DOHH2 (cell line): ENCODE results near the gene XPNPEP3.

Experiments
- H3F3A ChIP-seq: fragments of 200-600 bp; sonication (generic), shearing (Covaris generic); 2 replicates; pipeline ENCODE4 v1.6.0; 2016; ENCODE audit warnings: antibody characterized with exemption, mild to moderate bottlenecking; ENCODE audit not compliant: control insufficient read depth, insufficient read depth
- H3K27ac ChIP-seq: fragments of 200-600 bp; sonication (generic); 2 replicates; pipeline ENCODE4 v1.5.1; 2014; ENCODE audit warnings: low read depth, mild to moderate bottlenecking, low read length, moderate library complexity
- H3K27me3 ChIP-seq: fragments of 200-600 bp; sonication (generic); 2 replicates; pipeline ENCODE4 v1.6.1; 2014; ENCODE audit warnings: mild to moderate bottlenecking, low read length, mixed read lengths; ENCODE audit not compliant: control insufficient read depth
- H3K36me3 ChIP-seq: fragments of 200-600 bp; sonication (generic); 2 replicates; pipeline ENCODE4 v1.6.1; 2014; ENCODE audit warnings: mild to moderate bottlenecking, low read length, moderate library complexity, mixed read lengths; ENCODE audit not compliant: control insufficient read depth
- H3K4me1 ChIP-seq: fragments of 200-600 bp; sonication (generic); 2 replicates; pipeline ENCODE4 v1.6.1; 2014; ENCODE audit warnings: mild to moderate bottlenecking, low read length, mixed read lengths; ENCODE audit not compliant: control insufficient read depth
- H3K4me2 ChIP-seq: fragments of 200-600 bp; sonication (generic); 2 replicates; pipeline ENCODE4 v1.6.0; 2014; ENCODE audit warnings: mild to moderate bottlenecking, low read length, moderate library complexity
- H3K4me3 ChIP-seq: fragments of 200-600 bp; sonication (generic); 2 replicates; pipeline ENCODE4 v1.5.1; 2014; ENCODE audit warnings: mild to moderate bottlenecking, low read length, mixed read lengths
- H3K79me2 ChIP-seq: fragments of 200-600 bp; sonication (generic); 2 replicates; pipeline ENCODE4 v1.6.1; 2014; ENCODE audit warnings: mild to moderate bottlenecking, low read length, mixed read lengths; ENCODE audit not compliant: control insufficient read depth
- H3K9me2 ChIP-seq: fragments of 200-600 bp; sonication (generic); replicated peaks from 2 replicates; pipeline ENCODE4 v1.6.1; 2014; ENCODE audit warnings: mild to moderate bottlenecking, low read length, mixed read lengths; ENCODE audit not compliant: control insufficient read depth
- H3K9me3 ChIP-seq: fragments of 200-600 bp; sonication (generic); 2 replicates; pipeline ENCODE4 v1.6.1; 2014; ENCODE audit warnings: antibody characterized with exemption, low read length, mixed read lengths; ENCODE audit not compliant: control insufficient read depth, insufficient read depth
- H4K20me1 ChIP-seq: fragments of 200-600 bp; sonication (generic); 2 replicates; pipeline ENCODE4 v1.6.0; 2014; ENCODE audit warnings: low read depth, mild to moderate bottlenecking, antibody characterized with exemption, low read length, moderate library complexity; ENCODE audit not compliant: control insufficient read depth, insufficient read depth
- EZH2phosphoT487 ChIP-seq: fragments of 200-600 bp; sonication (generic); IDR thresholded peaks from 2 replicates; pipeline ENCODE4 v1.6.1; 2017; ENCODE audit warnings: borderline replicate concordance, mild to moderate bottlenecking, antibody characterized with exemption, low read length, moderate library complexity, mixed read lengths
- TF ChIP-seq, protein P1 (sequence below): fragments of 200-600 bp; sonication (generic); IDR thresholded peaks from one replicate; pipeline ENCODE4 v1.5.1; 2014; ENCODE audit warnings: antibody characterized with exemption, mild to moderate bottlenecking, low read depth, low read length; ENCODE audit not compliant: poor library complexity, severe bottlenecking

Gene XPNPEP3

DNA sequence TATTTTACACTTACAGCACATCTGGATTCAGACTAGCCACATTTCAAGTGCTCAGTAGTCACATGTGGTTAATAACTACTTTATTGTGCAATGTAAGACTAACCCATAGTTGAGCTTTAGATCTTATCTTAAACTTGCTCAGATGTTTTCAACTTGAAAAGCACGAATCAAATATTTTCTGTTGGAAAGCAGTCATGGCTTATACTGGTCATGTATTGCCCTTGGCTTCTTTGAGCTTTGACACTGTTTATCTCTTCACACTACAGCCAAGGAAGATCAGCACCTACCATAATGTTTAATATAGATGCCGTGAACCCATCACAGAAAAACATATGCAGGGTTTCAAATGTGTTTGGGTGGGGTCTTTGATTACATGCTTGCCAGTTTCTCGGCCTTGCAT lies 98.6 kb downstream of the XPNPEP3 start:
- 0 out of 2 replicates have a peak, but pooled peaks cover 2% of the 10 kb centered on the region for H3F3A ChIP-seq
- no peaks in the 10 kb centered on the region for H3K27me3 ChIP-seq
- H4K20me1 ChIP-seq = 0 out of 2 replicates have a peak, but pooled peaks cover 3% of the 10 kb centered on the region
- no peaks in the 10 kb centered on the region for H3K9me2 ChIP-seq
- H3K79me2 ChIP-seq = peaks cover 89% of the 10 kb centered on the region
- no peak overlapping the region for H3K27ac ChIP-seq
- no peak overlapping the region for H3K4me3 ChIP-seq
- peaks cover 16% of the 10 kb centered on the region for H3K4me1 ChIP-seq
- H3K4me2 ChIP-seq = no peak overlapping the region
- peaks cover 70% of the 10 kb centered on the region for H3K36me3 ChIP-seq
- no peak for TF ChIP-seq EZH2phosphoT487
- TF ChIP-seq, protein P1, sequence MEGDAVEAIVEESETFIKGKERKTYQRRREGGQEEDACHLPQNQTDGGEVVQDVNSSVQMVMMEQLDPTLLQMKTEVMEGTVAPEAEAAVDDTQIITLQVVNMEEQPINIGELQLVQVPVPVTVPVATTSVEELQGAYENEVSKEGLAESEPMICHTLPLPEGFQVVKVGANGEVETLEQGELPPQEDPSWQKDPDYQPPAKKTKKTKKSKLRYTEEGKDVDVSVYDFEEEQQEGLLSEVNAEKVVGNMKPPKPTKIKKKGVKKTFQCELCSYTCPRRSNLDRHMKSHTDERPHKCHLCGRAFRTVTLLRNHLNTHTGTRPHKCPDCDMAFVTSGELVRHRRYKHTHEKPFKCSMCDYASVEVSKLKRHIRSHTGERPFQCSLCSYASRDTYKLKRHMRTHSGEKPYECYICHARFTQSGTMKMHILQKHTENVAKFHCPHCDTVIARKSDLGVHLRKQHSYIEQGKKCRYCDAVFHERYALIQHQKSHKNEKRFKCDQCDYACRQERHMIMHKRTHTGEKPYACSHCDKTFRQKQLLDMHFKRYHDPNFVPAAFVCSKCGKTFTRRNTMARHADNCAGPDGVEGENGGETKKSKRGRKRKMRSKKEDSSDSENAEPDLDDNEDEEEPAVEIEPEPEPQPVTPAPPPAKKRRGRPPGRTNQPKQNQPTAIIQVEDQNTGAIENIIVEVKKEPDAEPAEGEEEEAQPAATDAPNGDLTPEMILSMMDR = no peak
- H3K9me3 ChIP-seq = no peaks in the 10 kb centered on the region

DNA sequence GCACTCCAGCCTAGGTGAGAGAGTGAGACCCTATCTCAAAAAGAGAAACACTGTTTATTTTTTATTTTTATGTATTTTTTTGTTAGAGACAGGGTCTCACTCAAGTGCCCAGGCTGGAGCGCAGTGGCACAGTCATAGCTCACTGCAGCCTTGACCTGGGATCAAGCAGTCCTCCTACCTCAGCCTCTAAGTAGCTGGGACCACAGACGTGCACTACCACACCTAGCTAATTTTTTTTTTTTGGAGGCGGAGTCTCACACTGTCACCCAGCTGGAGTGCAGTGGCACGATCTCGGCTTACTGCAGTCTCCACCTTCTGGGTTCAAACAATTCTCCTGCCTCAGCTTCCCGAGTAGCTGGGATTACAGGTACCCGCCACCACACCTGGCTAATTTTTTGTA lies 100.7 kb downstream of the XPNPEP3 start:
- Histone ChIP-seq H3F3A (0 out of 2 replicates have a peak, but pooled peaks cover 2% of the 10 kb centered on the region), H3K79me2 (peaks cover 94% of the 10 kb centered on the region), H3K4me3 (no peak overlapping the region), H3K4me2 (no peak overlapping the region), H3K4me1 (peaks cover 12% of the 10 kb centered on the region), H3K9me2 (no peaks in the 10 kb centered on the region), H3K36me3 (peaks cover 77% of the 10 kb centered on the region), H3K27me3 (no peaks in the 10 kb centered on the region), H3K9me3 (no peaks in the 10 kb centered on the region), H3K27ac (no peak overlapping the region), H4K20me1 (0 out of 2 replicates have a peak, but pooled peaks cover 3% of the 10 kb centered on the region)
- TF ChIP-seq, protein P1 = no peak
- no peak for TF ChIP-seq EZH2phosphoT487

DNA sequence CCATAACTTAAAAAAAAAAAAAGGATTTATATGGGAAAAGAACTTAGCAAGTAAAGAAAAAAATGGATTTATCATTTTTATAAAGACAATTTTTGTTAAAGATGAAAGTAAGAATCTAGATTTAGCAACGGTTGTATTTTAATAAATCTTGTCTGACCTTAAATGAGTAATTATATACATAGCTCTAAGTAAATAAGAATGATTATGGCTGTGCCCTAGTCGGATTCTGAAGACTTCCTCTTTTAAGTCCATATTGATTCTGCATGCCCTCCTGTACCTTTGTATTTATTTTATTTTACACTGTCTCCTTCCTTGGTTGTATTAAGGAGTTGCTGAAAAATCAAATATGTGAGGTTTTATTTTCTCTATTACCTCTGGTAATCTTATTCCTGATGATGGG lies 101.4 kb downstream of the XPNPEP3 start:
- H3K9me3 ChIP-seq = no peaks in the 10 kb centered on the region
- H3K4me3 ChIP-seq = no peak overlapping the region
- no peaks in the 10 kb centered on the region for H3K27me3 ChIP-seq
- no peak for TF ChIP-seq EZH2phosphoT487
- TF ChIP-seq, protein P1 = no peak
- H3K27ac ChIP-seq = no peak overlapping the region
- H3K79me2 ChIP-seq = peaks cover 91% of the 10 kb centered on the region
- peaks cover 5% of the 10 kb centered on the region for H3K4me1 ChIP-seq
- 0 out of 2 replicates have a peak, but pooled peaks cover 3% of the 10 kb centered on the region for H4K20me1 ChIP-seq
- peaks cover 77% of the 10 kb centered on the region for H3K36me3 ChIP-seq
- no peak overlapping the region for H3K4me2 ChIP-seq
- 0 out of 2 replicates have a peak, but pooled peaks cover 2% of the 10 kb centered on the region for H3F3A ChIP-seq
- H3K9me2 ChIP-seq = no peaks in the 10 kb centered on the region
